ENCODE measurements around the gene NSG1.
"Not testable (repeated sequence)": the region's sequence is repeated elsewhere in the genome, so short reads cannot be mapped to it uniquely, and the experiment has no call there.

Gene NSG1

GRCh38 chr4:4386736-4387392 lies at the start of gene NSG1:
NSG1 (plus strand) TSS chr4:4387102; CDS start chr4:4387630, 528 bp downstream.
- no peak for DNase-seq

- no peak for DNase-seq
Measured at GRCh38 chr4:4338210-4339001, 48.5 kb upstream of the NSG1 start.

- DNase-seq = no peak
Measured at GRCh38 chr4:4339504-4340085, 47.3 kb upstream of the NSG1 start.

- no peak for DNase-seq
Measured at GRCh38 chr4:4341861-4342650, 44.8 kb upstream of the NSG1 start.

- no peak for DNase-seq
Measured at GRCh38 chr4:4343038-4343437, 43.9 kb upstream of the NSG1 start.

- no peak for DNase-seq
Measured at GRCh38 chr4:4344915-4345527, 41.9 kb upstream of the NSG1 start.

GRCh38 chr4:4347585-4347984 lies 39.3 kb upstream of the NSG1 start:
- no peak for DNase-seq

- not testable (repeated sequence) for DNase-seq
Measured at GRCh38 chr4:4348585-4348984, 38.3 kb upstream of the NSG1 start.

GRCh38 chr4:4349867-4350266 lies 37.0 kb upstream of the NSG1 start:
- no peak for DNase-seq

GRCh38 chr4:4350909-4351308 lies 36.0 kb upstream of the NSG1 start:
- DNase-seq = no peak

- DNase-seq = no peak
Measured at GRCh38 chr4:4355302-4355701, 31.6 kb upstream of the NSG1 start.

- no peak for DNase-seq
Measured at GRCh38 chr4:4356106-4357041, 30.5 kb upstream of the NSG1 start.

GRCh38 chr4:4358093-4358854 lies 28.6 kb upstream of the NSG1 start:
- DNase-seq = no peak

GRCh38 chr4:4361883-4362282 lies 25.0 kb upstream of the NSG1 start:
- DNase-seq = no peak

- DNase-seq = no peak
Measured at GRCh38 chr4:4362991-4363697, 23.8 kb upstream of the NSG1 start.

- DNase-seq = no peak
Measured at GRCh38 chr4:4364061-4364460, 22.8 kb upstream of the NSG1 start.

GRCh38 chr4:4364486-4365208 lies 22.3 kb upstream of the NSG1 start:
- no peak for DNase-seq

- no peak for DNase-seq
Measured at GRCh38 chr4:4368809-4369580, 17.9 kb upstream of the NSG1 start.

Measured in SIG-M5 (cell line).